GM23248 (cell line): Measurements from ENCODE around the gene TNFRSF13B. TPM values are rescaled to one million over a fixed set of nuclear protein-coding genes. Genes with fewer than 3 reads are reported as not detected.

Experiments used
- DNase-seq: peaks from one replicate; pipeline ENCODE4 v3.0.0-alpha.2; 2015
- H2AFZ ChIP-seq: fragments of 200-600 bp; sonication (generic); 2 replicates; pipeline ENCODE4 v1.6.1; 2016; ENCODE audit warnings: antibody characterized with exemption
- H3F3A ChIP-seq: fragments of 200-600 bp; sonication (generic); 2 replicates; pipeline ENCODE4 v1.6.1; 2016; ENCODE audit warnings: mild to moderate bottlenecking, antibody characterized with exemption, mixed run types; ENCODE audit not compliant: insufficient read depth
- H3K27ac ChIP-seq: fragments of 200-600 bp; sonication (generic); 2 replicates; pipeline ENCODE4 v1.5.1; 2016; ENCODE audit warnings: mild to moderate bottlenecking
- H3K27me3 ChIP-seq: fragments of 200-600 bp; sonication (generic); replicated peaks from 2 replicates; pipeline ENCODE4 v1.6.1; 2016; ENCODE audit warnings: mild to moderate bottlenecking; ENCODE audit not compliant: insufficient read depth
- H3K36me3 ChIP-seq: fragments of 200-600 bp; sonication (generic); 2 replicates; pipeline ENCODE4 v1.6.1; 2016; ENCODE audit warnings: low read depth, mild to moderate bottlenecking
- H3K4me1 ChIP-seq: fragments of 200-600 bp; sonication (generic); 2 replicates; pipeline ENCODE4 v1.6.1; 2016; ENCODE audit warnings: mild to moderate bottlenecking; ENCODE audit not compliant: insufficient read depth
- H3K4me2 ChIP-seq: fragments of 200-600 bp; sonication (generic); one replicate; pipeline ENCODE4 v1.6.1; 2016; ENCODE audit warnings: mild to moderate bottlenecking; ENCODE audit not compliant: unreplicated experiment
- H3K4me3 ChIP-seq: fragments of 200-600 bp; sonication (generic); 2 replicates; pipeline ENCODE4 v1.5.1; 2016; ENCODE audit warnings: mild to moderate bottlenecking
- H3K79me2 ChIP-seq: fragments of 200-600 bp; sonication (generic); 2 replicates; pipeline ENCODE4 v1.6.1; 2016; ENCODE audit warnings: mild to moderate bottlenecking; ENCODE audit not compliant: insufficient read depth
- H3K9ac ChIP-seq: fragments of 200-600 bp; sonication (generic); 2 replicates; pipeline ENCODE4 v1.6.1; 2016; ENCODE audit warnings: mild to moderate bottlenecking
- H3K9me2 ChIP-seq: fragments of 200-600 bp; sonication (generic); 2 replicates; pipeline ENCODE4 v1.6.1; 2016; ENCODE audit warnings: mixed run types, mild to moderate bottlenecking, moderate library complexity; ENCODE audit not compliant: insufficient read depth
- H3K9me3 ChIP-seq: fragments of 200-600 bp; sonication (generic); one replicate; pipeline ENCODE4 v1.6.1; 2017; ENCODE audit warnings: low read depth
- H4K20me1 ChIP-seq: fragments of 200-600 bp; sonication (generic); 2 replicates; pipeline ENCODE4 v1.6.0; 2016; ENCODE audit not compliant: insufficient read depth
- EZH2 ChIP-seq: fragments of 200-600 bp; sonication (generic); IDR thresholded peaks from 2 replicates; pipeline ENCODE4 v1.6.1; 2018; ENCODE audit warnings: antibody characterized with exemption, mild to moderate bottlenecking; ENCODE audit not compliant: insufficient read depth, poor library complexity, severe bottlenecking
- EZH2phosphoT487 ChIP-seq: fragments of 200-600 bp; sonication (generic); IDR thresholded peaks from 2 replicates; pipeline ENCODE4 v1.6.1; 2018; ENCODE audit warnings: antibody characterized with exemption, moderate library complexity, mild to moderate bottlenecking, low read depth; ENCODE audit not compliant: insufficient read depth
- WGBS, 2 experiments: methylation state at CpG; one replicate each; pipeline ENCODE4 v1.1.6; 2015 to 2017; ENCODE audit warnings: low lambda C conversion rate in 2 of 2, low coverage in 1 of 2; ENCODE audit errors: missing lambda C conversion rate in 2 of 2; 5-methylcytosine and 5-hydroxymethylcytosine counted together
- in situ Hi-C: fragments of 300-500 bp; cut with MboI; formaldehyde crosslinking; loops from 2 replicates; pipeline ENCODE4 v1.15.0; 2020
- polyA plus RNA-seq: library from polyadenylated mRNA; unstranded; fragments of >200 nt; fragmentation: Nextera tagmentation; extraction: Ambion mirVana; gene quantifications from 2 replicates; pipeline ENCODE4 v1.2.1, GENCODE V29; 2016
- total RNA-seq: library from RNA; depleted of rRNA; stranded (reverse); fragments of >200 nt; shearing (Covaris generic); gene quantifications from 2 replicates; pipeline ENCODE4 v1.2.3, GENCODE V29; 2014; rRNA removed

TNFRSF13B gene
- total RNA-seq (not detected in 2 replicates), polyA plus RNA-seq (not detected in 2 replicates)

- H3K27me3 ChIP-seq = peaks cover 21% of the 10 kb centered on the region; the same call in 1 of the 2 replicates
- 79 to 86% methylated on average over 13 to 17 of the region's 17 CpGs for WGBS, 2 experiments
- in situ Hi-C loops = no loop called here
- no peaks in the 10 kb centered on the region for H3F3A ChIP-seq
- TF ChIP-seq EZH2 = no peak
- TF ChIP-seq EZH2phosphoT487 = no peak
- no peak within 1 kb of the TSS for H2AFZ ChIP-seq
- no peak within 1 kb of the TSS for H3K9ac ChIP-seq
- peaks cover 8% of the 10 kb centered on the region; the same call in 1 of the 2 replicates for H3K4me1 ChIP-seq
- H3K4me2 ChIP-seq = no peak within 1 kb of the TSS
- no peak within 1 kb of the TSS for H3K27ac ChIP-seq
- no peaks in the 10 kb centered on the region for H3K9me2 ChIP-seq
- no peaks in the 10 kb centered on the region for H4K20me1 ChIP-seq
- H3K36me3 ChIP-seq = no peaks in the 10 kb centered on the region
- no peak within 1 kb of the TSS for H3K4me3 ChIP-seq
- H3K9me3 ChIP-seq = no peaks in the 10 kb centered on the region
- H3K79me2 ChIP-seq = no peaks in the 10 kb centered on the region
- no peak for DNase-seq
These were observed at the start of gene TNFRSF13B for GRCh38 chr17:16971458-16972338. TNFRSF13B (minus strand) TSS chr17:16972118; CDS start chr17:16972075, 43 bp downstream.

GRCh38 chr17:17021194-17021863 is 49.4 kb upstream of the TNFRSF13B start:
- H3K27me3 ChIP-seq = no peaks in the 10 kb centered on the region
- peak overlapping the region; percentile 51 for H3K9ac ChIP-seq
- TF ChIP-seq EZH2phosphoT487 (no peak), EZH2 (no peak)
- H3F3A ChIP-seq = peaks cover 19% of the 10 kb centered on the region
- H3K27ac ChIP-seq = peak overlapping the region; percentile 75
- H3K4me3 ChIP-seq = no peak overlapping the region
- peak overlapping the region; percentile 64 for H2AFZ ChIP-seq
- H3K79me2 ChIP-seq = no peaks in the 10 kb centered on the region
- H3K4me1 ChIP-seq = peaks cover 15% of the 10 kb centered on the region
- no peaks in the 10 kb centered on the region for H3K9me3 ChIP-seq
- no peaks in the 10 kb centered on the region for H4K20me1 ChIP-seq
- no peaks in the 10 kb centered on the region for H3K36me3 ChIP-seq
- H3K4me2 ChIP-seq = peak overlapping the region; percentile 57
- in situ Hi-C loops = no loop called here
- DNase-seq = peak; percentile 86
- no peaks in the 10 kb centered on the region for H3K9me2 ChIP-seq
- 5 to 7% methylated on average over 15 of the region's 15 CpGs for WGBS, 2 experiments

- H3K4me2 ChIP-seq = peak overlapping the region; percentile 57
- peaks cover 19% of the 10 kb centered on the region for H3F3A ChIP-seq
- peak; percentile 17 for DNase-seq
- H3K27me3 ChIP-seq = no peaks in the 10 kb centered on the region
- H4K20me1 ChIP-seq = no peaks in the 10 kb centered on the region
- H3K9me3 ChIP-seq = no peaks in the 10 kb centered on the region
- H3K27ac ChIP-seq = peak overlapping the region; percentile 75
- no peaks in the 10 kb centered on the region for H3K36me3 ChIP-seq
- no peak for TF ChIP-seq EZH2phosphoT487
- in situ Hi-C loops = no loop called here
- no peaks in the 10 kb centered on the region for H3K79me2 ChIP-seq
- peaks cover 15% of the 10 kb centered on the region for H3K4me1 ChIP-seq
- 73% methylated on average over 8 of the region's 8 CpGs for WGBS, 2 experiments
- H2AFZ ChIP-seq = peak overlapping the region; percentile 64
- H3K9ac ChIP-seq = peak overlapping the region; percentile 51
- no peak overlapping the region for H3K4me3 ChIP-seq
- no peaks in the 10 kb centered on the region for H3K9me2 ChIP-seq
These were observed 48.9 kb upstream of the TNFRSF13B start for GRCh38 chr17:17020821-17021193.

GRCh38 chr17:17019891-17020456 is 48.1 kb upstream of the TNFRSF13B start:
- 96 to 97% methylated on average over 13 of the region's 13 CpGs for WGBS, 2 experiments
- no peak overlapping the region for H3K4me3 ChIP-seq
- no peaks in the 10 kb centered on the region for H3K36me3 ChIP-seq
- no peaks in the 10 kb centered on the region for H4K20me1 ChIP-seq
- no peaks in the 10 kb centered on the region for H3K79me2 ChIP-seq
- H3K9me3 ChIP-seq = no peaks in the 10 kb centered on the region
- H3K9ac ChIP-seq = no peak overlapping the region
- no peak for DNase-seq
- H2AFZ ChIP-seq = no peak overlapping the region
- in situ Hi-C loops = no loop called here
- no peaks in the 10 kb centered on the region for H3K9me2 ChIP-seq
- H3F3A ChIP-seq = peaks cover 19% of the 10 kb centered on the region
- no peak overlapping the region for H3K27ac ChIP-seq
- H3K4me2 ChIP-seq = no peak overlapping the region
- peaks cover 15% of the 10 kb centered on the region for H3K4me1 ChIP-seq
- TF ChIP-seq EZH2phosphoT487 (no peak), EZH2 (no peak)
- H3K27me3 ChIP-seq = no peaks in the 10 kb centered on the region
